ENCODE data around the gene KCNE2. TPM values are rescaled to one million over a fixed set of nuclear protein-coding genes. Genes with fewer than 3 reads are reported as not detected.

KCNE2 gene
- total and polyA plus RNA-seq, 2 donors (not counting 1 experiment from before 2014, with no cell fraction given): not detected

DNA sequence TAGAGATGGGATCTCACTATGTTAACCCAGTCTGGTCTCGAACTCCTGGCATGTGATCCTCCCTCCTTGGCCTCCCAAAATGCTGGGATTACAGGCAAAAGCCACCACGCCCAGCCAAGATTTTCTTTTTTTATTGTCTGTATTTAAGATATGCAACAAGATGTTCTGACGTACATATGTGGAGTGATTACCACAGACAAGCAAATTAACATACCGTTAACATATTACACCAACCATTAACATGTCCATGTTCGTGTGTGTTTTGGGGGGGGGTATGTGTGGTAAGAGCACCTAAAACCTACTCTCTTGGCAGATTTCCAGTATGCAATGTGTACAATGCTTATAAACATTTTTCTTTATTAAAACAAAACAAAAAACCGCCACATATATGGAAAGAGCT lies 10.6 kb upstream of the KCNE2 start:
- no peaks in the 10 kb centered on the region for H3K79me2 ChIP-seq (ENCODE audit: control insufficient read depth, insufficient read depth, low read length)
- H2AFZ ChIP-seq (ENCODE audit: insufficient read depth, low read depth, low read length, poor library complexity, severe bottlenecking): no peak overlapping the region
- WGBS (ENCODE audit: insufficient coverage): no CpG with 5 or more reads among the region's 6 CpGs
- intact Hi-C loops (cut with micrococcal nuclease): no loop called here
- no peaks in the 10 kb centered on the region for H4K20me1 ChIP-seq (ENCODE audit: control insufficient read depth, insufficient read depth, low read length, poor library complexity, severe bottlenecking)
- H3K9ac ChIP-seq (ENCODE audit: low read length): no peak overlapping the region
- no peak overlapping the region for H3K4me2 ChIP-seq (replicated peaks; ENCODE audit: low read depth, low read length, poor library complexity, severe bottlenecking)
- no peak overlapping the region for H3K27ac ChIP-seq (ENCODE audit: low read length in 2 of 2)
- TF ChIP-seq, protein P1, sequence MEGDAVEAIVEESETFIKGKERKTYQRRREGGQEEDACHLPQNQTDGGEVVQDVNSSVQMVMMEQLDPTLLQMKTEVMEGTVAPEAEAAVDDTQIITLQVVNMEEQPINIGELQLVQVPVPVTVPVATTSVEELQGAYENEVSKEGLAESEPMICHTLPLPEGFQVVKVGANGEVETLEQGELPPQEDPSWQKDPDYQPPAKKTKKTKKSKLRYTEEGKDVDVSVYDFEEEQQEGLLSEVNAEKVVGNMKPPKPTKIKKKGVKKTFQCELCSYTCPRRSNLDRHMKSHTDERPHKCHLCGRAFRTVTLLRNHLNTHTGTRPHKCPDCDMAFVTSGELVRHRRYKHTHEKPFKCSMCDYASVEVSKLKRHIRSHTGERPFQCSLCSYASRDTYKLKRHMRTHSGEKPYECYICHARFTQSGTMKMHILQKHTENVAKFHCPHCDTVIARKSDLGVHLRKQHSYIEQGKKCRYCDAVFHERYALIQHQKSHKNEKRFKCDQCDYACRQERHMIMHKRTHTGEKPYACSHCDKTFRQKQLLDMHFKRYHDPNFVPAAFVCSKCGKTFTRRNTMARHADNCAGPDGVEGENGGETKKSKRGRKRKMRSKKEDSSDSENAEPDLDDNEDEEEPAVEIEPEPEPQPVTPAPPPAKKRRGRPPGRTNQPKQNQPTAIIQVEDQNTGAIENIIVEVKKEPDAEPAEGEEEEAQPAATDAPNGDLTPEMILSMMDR (IDR thresholded peaks at IDR 0.05): no peak
- no peak for TF ChIP-seq EZH2 (IDR thresholded peaks at IDR 0.05; ENCODE audit: borderline replicate concordance, insufficient read depth, low read depth, low read length, poor library complexity, severe bottlenecking)
- H3K4me1 ChIP-seq (ENCODE audit: control insufficient read depth in 2 of 2, insufficient read depth in 2 of 2, low read length in 2 of 2): no peaks in the 10 kb centered on the region
- ChIA-PET CTCF (interaction anchor here (0.8 to 16.1 kb wide), 2 partner anchors 116 to 432 kb away, joined by 3 to 632 read pairs; no protein-coding TSS in a partner anchor), POLR2A (no interaction called here)
- peaks cover 0 to under 1% (median 0%) of the 10 kb centered on the region in 3 donors for H3K9me3 ChIP-seq (ENCODE audit: control extremely low read depth in 1 of 3, control insufficient read depth in 2 of 3, insufficient read depth in 1 of 3, low read length in 2 of 3)
- H3K27ac Mint-ChIP-seq: no peak overlapping the region
- no peaks in the 10 kb centered on the region for H3K4me1 Mint-ChIP-seq
- H3K27me3 ChIP-seq (replicated peaks in 1 of 4; ENCODE audit: control extremely low read depth in 1 of 4, control insufficient read depth in 3 of 4, insufficient read depth in 4 of 4, low read length in 3 of 4): no peaks in the 10 kb centered on the region
- peaks cover 30% of the 10 kb centered on the region for H3K27me3 Mint-ChIP-seq
- H3K4me3 ChIP-seq (ENCODE audit: control extremely low read depth in 1 of 5, extremely low read depth in 1 of 5, insufficient read depth in 1 of 5, low read depth in 2 of 5, low read length in 4 of 5): no peak overlapping the region
- H3K36me3 ChIP-seq (replicated peaks in 1 of 2; ENCODE audit: control extremely low read depth in 1 of 2, control insufficient read depth in 1 of 2, extremely low read depth in 1 of 2, insufficient read depth in 2 of 2, low read length in 1 of 2): no peaks in the 10 kb centered on the region
- no peaks in the 10 kb centered on the region for H3K9me3 Mint-ChIP-seq (ENCODE audit: insufficient read depth)
- ATAC-seq (ENCODE audit: low read depth) (no peak), DNase-seq (no peak)
- H3K4me3 Mint-ChIP-seq: no peak overlapping the region

DNA sequence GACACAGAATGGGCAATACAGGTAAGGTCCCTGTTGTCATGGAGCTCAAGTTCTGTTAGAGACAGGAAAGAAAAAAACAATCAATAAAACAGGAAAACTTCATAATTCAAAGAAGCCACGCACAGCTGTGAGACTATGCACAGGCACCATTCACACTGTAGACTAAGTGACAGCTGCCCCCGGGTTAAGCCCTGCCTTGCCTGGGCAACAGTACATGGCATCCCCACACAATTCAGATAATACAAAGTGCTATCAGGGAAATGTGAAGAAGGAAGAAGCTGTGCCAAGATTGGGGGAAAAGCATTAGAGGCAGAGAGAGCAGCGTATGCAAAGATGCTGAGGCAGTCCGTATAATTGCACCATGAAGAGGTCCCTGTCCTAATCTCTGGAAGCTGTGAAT lies 9.0 kb upstream of the KCNE2 start:
- Mint-ChIP-seq H3K27me3 (peaks cover 39% of the 10 kb centered on the region), H3K4me3 (no peak overlapping the region), H3K4me1 (no peaks in the 10 kb centered on the region), H3K9me3 (ENCODE audit: insufficient read depth) (peaks cover 3% of the 10 kb centered on the region), H3K27ac (no peak overlapping the region)
- no peak overlapping the region for H3K4me3 ChIP-seq (ENCODE audit: control extremely low read depth in 1 of 5, extremely low read depth in 1 of 5, insufficient read depth in 1 of 5, low read depth in 2 of 5, low read length in 4 of 5)
- ATAC-seq (ENCODE audit: low read depth) (no peak), DNase-seq (no peak)
- WGBS (ENCODE audit: insufficient coverage): 78% methylated on average over 4 of the region's 4 CpGs
- no peaks in the 10 kb centered on the region for H3K27me3 ChIP-seq (replicated peaks in 1 of 4; ENCODE audit: control extremely low read depth in 1 of 4, control insufficient read depth in 3 of 4, insufficient read depth in 4 of 4, low read length in 3 of 4)
- ChIA-PET CTCF (interaction anchor here (0.5 to 16.1 kb wide), 5 partner anchors 8 to 594 kb away, joined by 3 to 632 read pairs (median 7); no protein-coding TSS in a partner anchor), POLR2A (no interaction called here)
- no peaks in the 10 kb centered on the region for H3K79me2 ChIP-seq (ENCODE audit: control insufficient read depth, insufficient read depth, low read length)
- no peaks in the 10 kb centered on the region for H3K36me3 ChIP-seq (replicated peaks in 1 of 2; ENCODE audit: control extremely low read depth in 1 of 2, control insufficient read depth in 1 of 2, extremely low read depth in 1 of 2, insufficient read depth in 2 of 2, low read length in 1 of 2)
- no peaks in the 10 kb centered on the region for H4K20me1 ChIP-seq (ENCODE audit: control insufficient read depth, insufficient read depth, low read length, poor library complexity, severe bottlenecking)
- intact Hi-C loops (cut with micrococcal nuclease): no loop called here
- H3K9me3 ChIP-seq (ENCODE audit: control extremely low read depth in 1 of 3, control insufficient read depth in 2 of 3, insufficient read depth in 1 of 3, low read length in 2 of 3): peaks cover 0 to 3% (median 0%) of the 10 kb centered on the region in 3 donors
- H3K9ac ChIP-seq (ENCODE audit: low read length): no peak overlapping the region
- no peaks in the 10 kb centered on the region for H3K4me1 ChIP-seq (ENCODE audit: control insufficient read depth in 2 of 2, insufficient read depth in 2 of 2, low read length in 2 of 2)
- TF ChIP-seq EZH2 (IDR thresholded peaks at IDR 0.05; ENCODE audit: borderline replicate concordance, insufficient read depth, low read depth, low read length, poor library complexity, severe bottlenecking): no peak
- TF ChIP-seq, protein P1 (IDR thresholded peaks at IDR 0.05): no peak
- no peak overlapping the region for H2AFZ ChIP-seq (ENCODE audit: insufficient read depth, low read depth, low read length, poor library complexity, severe bottlenecking)
- H3K27ac ChIP-seq (ENCODE audit: low read length in 2 of 2): no peak overlapping the region
- no peak overlapping the region for H3K4me2 ChIP-seq (replicated peaks; ENCODE audit: low read depth, low read length, poor library complexity, severe bottlenecking)

All from B cell (primary cell).